Caco-2 (cell line): ENCODE measurements around the gene DMRTB1. TPM values are rescaled to one million over a fixed set of nuclear protein-coding genes. Genes with fewer than 3 reads are reported as not detected.

Experiments used
- BruUV-seq: library from RNA; stranded (reverse); fragments of 400-500 nt; replicated peaks from 2 replicates; lab custom pipeline; 2021; lab: Mats Ljungman, UMichigan
- CTCF ChIA-PET: fragments of 300-600 bp; sonication (Branson Sonifier 250); formaldehyde crosslinking; loops from one replicate; lab custom pipeline; 2022; ENCODE audit warnings: antibody characterized with exemption; lab: Charles Lee
- POLR2A ChIA-PET: fragments of 300-600 bp; sonication (Branson Sonifier 250); formaldehyde crosslinking; loops from one replicate; lab custom pipeline; 2022; ENCODE audit warnings: antibody characterized with exemption; lab: Charles Lee
- DNase-seq, 2 experiments: peaks; one replicate each; pipeline versions ENCODE4 v3.0.0 to v3.0.0-alpha.2; 2020 to 2022
- H3K27me3 ChIP-seq: replicated peaks from 2 replicates; pipeline ENCODE4 v1.6.0; 2011; ENCODE audit warnings: low read length; ENCODE audit not compliant: control insufficient read depth, insufficient read depth
- H3K36me3 ChIP-seq: 2 replicates; pipeline ENCODE4 v1.5.1; 2011; ENCODE audit warnings: low read length; ENCODE audit not compliant: control insufficient read depth, insufficient read depth
- H3K4me1 ChIP-seq: fragments of 250-450 bp; sonication (Bioruptor Pico); 2 replicates; pipeline ENCODE4 v1.5.1; 2020; ENCODE audit warnings: mild to moderate bottlenecking
- H3K4me3 ChIP-seq: 2 replicates; pipeline ENCODE4 v1.5.1; 2011; ENCODE audit warnings: low read depth, mild to moderate bottlenecking, control low read depth, low read length
- H3K9me3 ChIP-seq: fragments of 250-450 bp; sonication (Bioruptor Pico); 2 replicates; pipeline ENCODE4 v1.5.1; 2020; ENCODE audit warnings: mild to moderate bottlenecking, moderate library complexity
- H3K27ac Mint-ChIP-seq: one replicate; pipeline ENCODE4 v1.8.0; 2022; ENCODE audit warnings: mixed read lengths; ENCODE audit not compliant: unreplicated experiment
- H3K27me3 Mint-ChIP-seq: one replicate; pipeline ENCODE4 v1.8.0; 2022; ENCODE audit warnings: mixed read lengths; ENCODE audit not compliant: insufficient read depth, unreplicated experiment
- H3K36me3 Mint-ChIP-seq: one replicate; pipeline ENCODE4 v1.8.0; 2022; ENCODE audit warnings: mild to moderate bottlenecking, mixed read lengths; ENCODE audit not compliant: insufficient read depth, unreplicated experiment
- H3K4me1 Mint-ChIP-seq: one replicate; pipeline ENCODE4 v1.8.0; 2022; ENCODE audit warnings: low read depth, mixed read lengths; ENCODE audit not compliant: unreplicated experiment
- H3K4me3 Mint-ChIP-seq: one replicate; pipeline ENCODE4 v1.8.0; 2022; ENCODE audit warnings: mild to moderate bottlenecking, moderate library complexity, mixed read lengths; ENCODE audit not compliant: unreplicated experiment
- H3K9me3 Mint-ChIP-seq: one replicate; pipeline ENCODE4 v1.8.0; 2022; ENCODE audit warnings: mixed read lengths; ENCODE audit not compliant: unreplicated experiment
- CTCF ChIP-seq, 2 experiments: fragments of 200-600 bp in 1 of 2; IDR thresholded peaks; 1 replicate in 1 of 2; 2 replicates in 1 of 2; pipeline versions ENCODE4 v1.5.1 to v1.8.0; 2011 to 2022; ENCODE audit warnings: antibody characterized with exemption in 1 of 2, control low read depth in 1 of 2, inconsistent platforms in 1 of 2, low read depth in 1 of 2, low read length in 1 of 2, mild to moderate bottlenecking in 1 of 2, moderate library complexity in 1 of 2; ENCODE audit not compliant: insufficient read depth in 1 of 2, severe bottlenecking in 1 of 2, unreplicated experiment in 1 of 2
- intact Hi-C: fragments of 100-400 bp; cut with micrococcal nuclease; formaldehyde crosslinking; loops from one replicate; pipeline ENCODE4 v1.10.0; 2022; ENCODE audit not compliant: unreplicated experiment
- total RNA-seq: library from RNA; stranded (reverse); gene quantifications from 2 replicates; pipeline ENCODE4 v1.2.3, GENCODE V29; 2022

Gene DMRTB1
- total RNA-seq, 1 experiment from 2014 or later: not detected

- intact Hi-C loops: loop anchor here (5.0 kb wide), 1 partner anchor 86 kb away; no protein-coding TSS in a partner anchor
- Mint-ChIP-seq H3K27ac (no peak overlapping the region), H3K27me3 (peaks cover 18% of the 10 kb centered on the region), H3K4me3 (no peak overlapping the region), H3K9me3 (no peaks in the 10 kb centered on the region), H3K36me3 (peaks cover 5% of the 10 kb centered on the region), H3K4me1 (no peaks in the 10 kb centered on the region)
- Histone ChIP-seq H3K4me1 (no peaks in the 10 kb centered on the region), H3K36me3 (no peaks in the 10 kb centered on the region), H3K4me3 (no peak overlapping the region), H3K9me3 (no peaks in the 10 kb centered on the region), H3K27me3 (no peaks in the 10 kb centered on the region; the same call in 1 of the 2 replicates)
- DNase-seq: no peak
- ChIA-PET CTCF (interaction anchor here (1.0 to 2.1 kb wide), 6 partner anchors 33 to 197 kb away, joined by 3 to 10 read pairs (median 6); no protein-coding TSS in a partner anchor), POLR2A (no interaction called here)
- no peak for TF ChIP-seq CTCF (IDR thresholded peaks at IDR 0.05; ENCODE audit: insufficient read depth in 1 of 2, low read depth in 1 of 2, low read length in 1 of 2, severe bottlenecking in 1 of 2, unreplicated experiment in 1 of 2)
- BruUV-seq: no TSS peak
These were observed 27.3 kb downstream of the DMRTB1 start for GRCh38 chr1:53486395-53487026.

- peaks cover 14% of the 10 kb centered on the region for H3K27me3 Mint-ChIP-seq
- H3K36me3 Mint-ChIP-seq: peaks cover 5% of the 10 kb centered on the region
- no TSS peak for BruUV-seq
- H3K4me1 Mint-ChIP-seq: no peaks in the 10 kb centered on the region
- H3K36me3 ChIP-seq: no peaks in the 10 kb centered on the region
- no peak overlapping the region for H3K4me3 Mint-ChIP-seq
- no peak overlapping the region for H3K4me3 ChIP-seq
- intact Hi-C loops: no loop called here
- TF ChIP-seq CTCF (IDR thresholded peaks at IDR 0.05; ENCODE audit: insufficient read depth in 1 of 2, low read depth in 1 of 2, low read length in 1 of 2, severe bottlenecking in 1 of 2, unreplicated experiment in 1 of 2): no peak
- CTCF ChIA-PET: no interaction called here
- H3K9me3 Mint-ChIP-seq: no peaks in the 10 kb centered on the region
- no peaks in the 10 kb centered on the region; the same call in 1 of the 2 replicates for H3K27me3 ChIP-seq
- H3K9me3 ChIP-seq: no peaks in the 10 kb centered on the region
- DNase-seq: no peak
- no peaks in the 10 kb centered on the region for H3K4me1 ChIP-seq
- POLR2A ChIA-PET: no interaction called here
- no peak overlapping the region for H3K27ac Mint-ChIP-seq
These were observed 31.2 kb downstream of the DMRTB1 start for GRCh38 chr1:53490351-53490750.

- H3K36me3 ChIP-seq: no peaks in the 10 kb centered on the region
- no peaks in the 10 kb centered on the region for H3K9me3 Mint-ChIP-seq
- H3K27me3 ChIP-seq: no peaks in the 10 kb centered on the region; the same call in 1 of the 2 replicates
- no peak for TF ChIP-seq CTCF (IDR thresholded peaks at IDR 0.05; ENCODE audit: insufficient read depth in 1 of 2, low read depth in 1 of 2, low read length in 1 of 2, severe bottlenecking in 1 of 2, unreplicated experiment in 1 of 2)
- intact Hi-C loops: no loop called here
- no peak overlapping the region for H3K27ac Mint-ChIP-seq
- no peaks in the 10 kb centered on the region for H3K9me3 ChIP-seq
- CTCF ChIA-PET: no interaction called here
- H3K4me3 Mint-ChIP-seq: no peak overlapping the region
- H3K4me3 ChIP-seq: no peak overlapping the region
- H3K4me1 ChIP-seq: no peaks in the 10 kb centered on the region
- POLR2A ChIA-PET: no interaction called here
- no peaks in the 10 kb centered on the region for H3K4me1 Mint-ChIP-seq
- H3K36me3 Mint-ChIP-seq: no peaks in the 10 kb centered on the region
- BruUV-seq: no TSS peak
- no peak for DNase-seq
- H3K27me3 Mint-ChIP-seq: no peaks in the 10 kb centered on the region
These were observed 36.6 kb downstream of the DMRTB1 start for GRCh38 chr1:53495633-53496345.
